Measurements from ENCODE around the gene ZBTB46. TPM values are rescaled to one million over a fixed set of nuclear protein-coding genes. Genes with fewer than 3 reads are reported as not detected.
A peak's percentile ranks its signal among the peaks of the same experiment; 100 is the strongest.

Gene ZBTB46
- total RNA-seq, 1 experiment from 2014 or later, result 10.7 TPM

DNA sequence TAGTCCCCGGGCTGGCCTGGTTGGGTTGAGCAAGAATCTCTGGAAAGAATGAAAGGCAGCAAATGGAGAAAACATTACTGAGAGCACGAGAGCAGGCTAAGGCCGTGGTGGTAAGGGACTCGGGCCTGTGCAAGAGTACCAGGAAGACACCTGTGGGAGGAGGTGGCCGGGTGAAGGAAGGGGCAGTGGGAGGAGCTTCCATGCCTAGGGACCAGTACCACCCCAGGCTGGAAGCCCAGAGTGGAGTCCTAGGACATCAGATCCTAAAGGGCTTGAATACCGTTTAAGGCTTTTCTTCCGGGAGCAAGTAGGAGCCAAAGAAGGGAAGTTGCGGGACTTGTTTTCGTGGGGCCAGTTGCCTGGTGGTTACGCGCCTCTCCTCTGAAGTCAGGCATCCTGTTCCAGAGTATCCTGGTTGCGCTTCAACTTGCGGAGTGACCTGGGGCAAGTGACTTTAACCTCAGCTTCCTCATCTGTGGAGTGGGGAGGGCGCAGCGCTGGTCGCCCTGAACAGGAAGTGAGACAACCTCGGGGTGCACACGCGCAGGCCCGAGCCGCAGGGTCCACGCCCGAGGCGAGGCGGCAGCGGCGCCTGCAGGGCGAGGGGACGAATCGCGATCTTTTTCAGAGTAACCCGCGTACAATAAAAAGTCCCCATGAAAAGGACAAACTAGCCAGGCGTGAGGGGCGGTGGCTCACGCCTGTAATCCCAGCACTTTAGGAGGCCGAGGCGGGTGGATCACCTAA lies 32.9 kb upstream of the ZBTB46 start:
- Histone ChIP-seq H3K27ac (ENCODE audit: low read depth, low read length) (peak overlapping the region; percentile 93), H3K27me3 (ENCODE audit: insufficient read depth, low read length) (no peaks in the 10 kb centered on the region), H3K9me2 (ENCODE audit: insufficient read depth) (no peaks in the 10 kb centered on the region), H3K4me2 (ENCODE audit: low read length) (peak overlapping the region; percentile 88), H4K20me1 (ENCODE audit: insufficient read depth) (no peaks in the 10 kb centered on the region), H3K79me2 (ENCODE audit: insufficient read depth, low read length) (peaks cover 51% of the 10 kb centered on the region), H2AFZ (ENCODE audit: low read depth, low read length, poor library complexity, severe bottlenecking) (no peak overlapping the region), H3K36me3 (ENCODE audit: control insufficient read depth in 1 of 2, insufficient read depth in 2 of 2, low read length in 2 of 2) (peaks cover 4 to 22% of the 10 kb centered on the region in 2 experiments), H3K4me3 (replicated peaks in 1 of 2; ENCODE audit: low read depth in 1 of 2, low read length in 2 of 2) (peak overlapping the region; percentile 86 to 100), H3K9ac (ENCODE audit: low read length) (peak overlapping the region; percentile 100), H3K4me1 (ENCODE audit: control insufficient read depth in 1 of 2, insufficient read depth in 2 of 2, low read length in 2 of 2) (peaks cover 14 to 25% of the 10 kb centered on the region in 2 experiments), H3K9me3 (ENCODE audit: control insufficient read depth in 1 of 2, insufficient read depth in 1 of 2, low read depth in 1 of 2, low read length in 2 of 2) (no peaks in the 10 kb centered on the region)
- ChIA-PET RAD21 (ENCODE audit: low non-redundant PET in 1 of 2, low total read pairs in 2 of 2, uncharacterized antibody in 2 of 2, unreplicated experiment in 2 of 2) (interaction anchor here (1.0 to 1.7 kb wide), 4 partner anchors 165 to 326 kb away, joined by 3 to 8 read pairs (median 4); partner anchors contain the start of gene PTK6 (in 1 of the 2)), CTCF (interaction anchor here (0.9 to 2.0 kb wide), 6 partner anchors 30 to 320 kb away, joined by 3 to 13 read pairs (median 5); partner anchors contain the start of genes ARFRP1 and ZGPAT), POLR2A (interaction anchor here (0.7 to 3.2 kb wide), 7 partner anchors 9 to 326 kb away, joined by 3 to 15 read pairs (median 4); partner anchors contain the start of genes ARFRP1, PTK6, RTEL1 and ZGPAT)
- TF ChIP-seq ZFX (IDR thresholded peaks at IDR 0.05) (peak; percentile 48; the same call in 1 of the 2 replicates), POLR2AphosphoS5 (IDR thresholded peaks at IDR 0.05; ENCODE audit: low read depth, low read length) (peak; percentile 76), CEBPB (IDR thresholded peaks at IDR 0.05; ENCODE audit: low read depth) (no peak)
- TF ChIP-seq, protein P1, sequence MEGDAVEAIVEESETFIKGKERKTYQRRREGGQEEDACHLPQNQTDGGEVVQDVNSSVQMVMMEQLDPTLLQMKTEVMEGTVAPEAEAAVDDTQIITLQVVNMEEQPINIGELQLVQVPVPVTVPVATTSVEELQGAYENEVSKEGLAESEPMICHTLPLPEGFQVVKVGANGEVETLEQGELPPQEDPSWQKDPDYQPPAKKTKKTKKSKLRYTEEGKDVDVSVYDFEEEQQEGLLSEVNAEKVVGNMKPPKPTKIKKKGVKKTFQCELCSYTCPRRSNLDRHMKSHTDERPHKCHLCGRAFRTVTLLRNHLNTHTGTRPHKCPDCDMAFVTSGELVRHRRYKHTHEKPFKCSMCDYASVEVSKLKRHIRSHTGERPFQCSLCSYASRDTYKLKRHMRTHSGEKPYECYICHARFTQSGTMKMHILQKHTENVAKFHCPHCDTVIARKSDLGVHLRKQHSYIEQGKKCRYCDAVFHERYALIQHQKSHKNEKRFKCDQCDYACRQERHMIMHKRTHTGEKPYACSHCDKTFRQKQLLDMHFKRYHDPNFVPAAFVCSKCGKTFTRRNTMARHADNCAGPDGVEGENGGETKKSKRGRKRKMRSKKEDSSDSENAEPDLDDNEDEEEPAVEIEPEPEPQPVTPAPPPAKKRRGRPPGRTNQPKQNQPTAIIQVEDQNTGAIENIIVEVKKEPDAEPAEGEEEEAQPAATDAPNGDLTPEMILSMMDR (IDR thresholded peaks at IDR 0.05 in 2 of 3, conservative IDR thresholded peaks at IDR 0.05 in 1 of 3; ENCODE audit: borderline replicate concordance in 1 of 3, insufficient read depth in 1 of 3, low read depth in 2 of 3, low read length in 2 of 3), result peak in 2 of 3 experiments; percentile 46 to 58; a peak in 4 of 6 replicates
- DNase-seq (ENCODE audit: low read depth, low spot score) (peak; percentile 60), ATAC-seq (peak; percentile 58)
- intact Hi-C loops (cut with micrococcal nuclease), result loop anchor here (1.0 to 10.0 kb wide), 5 partner anchors 77 to 325 kb away; partner anchors contain the start of genes LIME1, SAMD10 and SLC2A4RG
- no TSS peak for BruUV-seq (replicated peaks)

All from HCT116 (cell line).